Thymus (tissue), 11 donors: ENCODE results near the gene TTLL5. TPM values are rescaled to one million over a fixed set of nuclear protein-coding genes. Genes with fewer than 3 reads are reported as not detected.

Experiments used
- DNase-seq, 9 donors: peaks; one replicate each; pipeline ENCODE4 v3.0.0-alpha.2; 2013; ENCODE audit warnings: low spot score in 9 of 9, low read depth in 6 of 9, missing footprints in 1 of 9
- H3K27ac ChIP-seq, 2 donors: one replicate each; pipeline ENCODE4 v1.5.1; 2013; ENCODE audit warnings: control low read depth in 1 of 2, low read depth in 1 of 2, low read length in 1 of 2, mild to moderate bottlenecking in 1 of 2, moderate library complexity in 1 of 2
- H3K27me3 ChIP-seq, 2 donors: one replicate each; pipeline ENCODE4 v1.5.1; 2013; ENCODE audit warnings: low read length in 1 of 2; ENCODE audit not compliant: control insufficient read depth in 2 of 2, insufficient read depth in 1 of 2
- H3K36me3 ChIP-seq, 2 donors: one replicate each; pipeline ENCODE4 v1.5.1; 2013; ENCODE audit warnings: low read length in 1 of 2, mild to moderate bottlenecking in 1 of 2, moderate library complexity in 1 of 2; ENCODE audit not compliant: control insufficient read depth in 2 of 2, insufficient read depth in 2 of 2
- H3K4me1 ChIP-seq, 2 donors: one replicate each; pipeline ENCODE4 v1.5.1; 2013; ENCODE audit warnings: low read length in 2 of 2; ENCODE audit not compliant: control insufficient read depth in 2 of 2, insufficient read depth in 2 of 2
- H3K4me3 ChIP-seq, 2 donors: one replicate each; pipeline ENCODE4 v1.5.1; 2013; ENCODE audit warnings: low read length in 2 of 2, control low read depth in 1 of 2, mild to moderate bottlenecking in 1 of 2
- H3K9me3 ChIP-seq, 2 donors: one replicate each; pipeline ENCODE4 v1.5.1; 2013; ENCODE audit warnings: low read length in 1 of 2, mild to moderate bottlenecking in 1 of 2; ENCODE audit not compliant: control insufficient read depth in 2 of 2, insufficient read depth in 1 of 2
- WGBS: extraction: QIAGEN DNeasy Blood & Tissue Kit; methylation state at CpG from one replicate; pipeline ENCODE4 v1.1.7; 2013; 5-methylcytosine and 5-hydroxymethylcytosine counted together
- polyA plus RNA-seq: library from polyadenylated mRNA; stranded (reverse); fragments of 200-250 nt; gene quantifications from one replicate; pipeline ENCODE4 v1.2.3, GENCODE V29; 2013
- total RNA-seq: library from RNA; stranded (reverse); fragments of 120-200 nt; gene quantifications from one replicate; pipeline ENCODE4 v1.2.4, GENCODE V29; 2013
- donor health status: healthy.

TTLL5 gene
- total and polyA plus RNA-seq, 2 donors = 11.5 to 15.2 TPM

DNA sequence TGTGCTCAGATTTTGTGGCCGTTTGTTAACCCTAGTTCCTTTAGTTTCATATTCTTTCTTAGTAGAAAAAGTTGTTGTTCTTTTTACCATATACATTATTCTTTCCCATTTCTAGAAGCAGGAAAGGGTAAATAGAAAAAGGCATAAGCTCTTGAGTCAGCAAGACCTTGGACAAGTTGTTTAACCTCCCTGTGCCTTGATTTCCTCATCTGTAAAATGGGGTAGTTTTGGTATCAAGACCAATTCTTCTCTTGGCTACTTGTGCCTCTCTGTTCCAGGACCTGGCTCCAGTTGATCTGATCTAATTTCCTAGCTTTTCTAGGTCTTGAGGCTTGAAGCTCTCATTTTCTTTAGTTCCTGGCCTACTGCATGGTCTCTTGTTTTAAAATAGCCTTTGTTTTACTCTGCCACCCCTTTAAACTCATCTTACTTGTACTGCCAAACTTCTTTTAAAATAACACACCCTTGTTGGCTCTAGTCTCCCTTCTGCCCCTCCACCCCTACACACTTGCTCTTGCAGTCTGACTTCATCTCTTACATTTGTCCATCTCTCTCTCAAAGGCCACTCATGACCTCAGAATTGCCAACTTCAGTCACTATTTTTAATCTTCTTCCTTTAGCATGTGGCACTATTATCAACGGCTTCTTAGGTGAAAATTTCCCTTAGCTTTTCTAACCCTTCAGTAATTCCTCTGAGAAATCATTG is 143.7 kb downstream of the TTLL5 start:
- WGBS = 98% methylated on average over 2 of the region's 2 CpGs
- H3K36me3 ChIP-seq = peaks cover 2 to 4% of the 10 kb centered on the region in 2 donors
- DNase-seq = no peak
- H3K9me3 ChIP-seq = no peaks in the 10 kb centered on the region
- H3K27ac ChIP-seq = no peak overlapping the region
- no peaks in the 10 kb centered on the region for H3K27me3 ChIP-seq
- no peak overlapping the region for H3K4me3 ChIP-seq
- H3K4me1 ChIP-seq = no peaks in the 10 kb centered on the region

DNA sequence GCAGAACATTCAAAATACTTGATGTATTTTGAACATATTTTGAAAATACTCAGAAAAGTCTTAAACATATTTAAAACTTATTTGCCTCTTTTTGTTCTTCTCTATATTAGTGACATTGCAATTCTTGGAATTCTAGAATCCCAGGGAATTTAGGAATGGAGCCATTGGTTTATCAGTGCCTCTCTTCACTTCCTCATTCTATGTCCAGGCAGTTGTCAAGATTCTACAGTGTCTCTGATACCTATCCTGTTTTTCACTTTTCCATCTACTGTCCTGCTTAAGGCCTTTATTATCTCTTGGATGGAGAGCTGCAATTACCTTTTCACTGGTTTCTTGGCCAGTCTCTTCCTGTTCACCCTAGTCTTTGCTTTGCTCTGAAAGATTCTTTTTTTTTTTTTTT is 144.6 kb downstream of the TTLL5 start:
- DNase-seq = no peak
- H3K36me3 ChIP-seq = peaks cover 2 to 4% of the 10 kb centered on the region in 2 donors
- no peak overlapping the region for H3K4me3 ChIP-seq
- no peaks in the 10 kb centered on the region for H3K4me1 ChIP-seq
- no peaks in the 10 kb centered on the region for H3K9me3 ChIP-seq
- H3K27ac ChIP-seq = no peak overlapping the region
- no peaks in the 10 kb centered on the region for H3K27me3 ChIP-seq

GRCh38 chr14:75806352-75806832 is 145.3 kb downstream of the TTLL5 start:
- peaks cover 0 to 4% of the 10 kb centered on the region in 2 donors for H3K36me3 ChIP-seq
- no peaks in the 10 kb centered on the region for H3K4me1 ChIP-seq
- no peak overlapping the region for H3K27ac ChIP-seq
- H3K4me3 ChIP-seq = no peak overlapping the region
- no peaks in the 10 kb centered on the region for H3K27me3 ChIP-seq
- no peak for DNase-seq
- WGBS = 95% methylated on average over 2 of the region's 2 CpGs
- H3K9me3 ChIP-seq = no peaks in the 10 kb centered on the region

- Histone ChIP-seq H3K4me3 (no peak overlapping the region), H3K36me3 (peaks cover 0 to 4% of the 10 kb centered on the region in 2 donors), H3K27ac (no peak overlapping the region), H3K4me1 (no peaks in the 10 kb centered on the region), H3K9me3 (no peaks in the 10 kb centered on the region), H3K27me3 (no peaks in the 10 kb centered on the region)
- no peak for DNase-seq
- WGBS = 97% methylated on average over 6 of the region's 6 CpGs
Measured at GRCh38 chr14:75807667-75808360, 146.8 kb downstream of the TTLL5 start.

DNA sequence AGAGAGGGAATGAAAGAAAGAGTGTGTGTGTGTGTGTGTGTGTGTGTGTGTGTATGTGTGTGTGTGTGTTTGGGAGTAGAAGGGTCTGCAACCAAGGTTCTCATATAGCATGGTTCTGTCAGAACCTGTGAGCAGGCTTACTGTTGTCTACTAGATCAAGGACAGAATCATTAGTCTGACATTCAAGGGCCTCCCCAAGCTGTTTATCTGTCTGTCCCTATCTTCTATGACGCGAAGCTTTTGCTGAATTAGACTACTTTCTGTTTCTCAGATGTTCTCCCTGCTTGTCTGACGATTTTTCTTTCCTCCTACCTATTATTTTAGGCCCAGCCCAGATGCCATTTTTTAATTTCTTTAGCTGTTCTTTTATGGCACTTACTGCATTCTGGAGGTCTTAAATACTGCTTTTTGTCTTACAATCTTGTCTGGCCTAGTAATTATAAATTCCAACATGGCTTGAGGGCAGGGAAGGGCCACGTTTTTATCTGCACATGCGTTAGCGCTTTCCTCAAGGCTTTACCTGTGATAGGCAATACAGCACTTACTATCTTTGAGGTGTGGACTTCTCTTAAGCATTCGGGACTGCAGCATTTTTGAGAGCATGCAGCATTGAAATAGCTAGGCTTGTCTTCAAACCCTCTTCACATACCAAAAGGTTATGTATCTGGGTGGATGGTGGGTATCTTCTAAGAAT is 150.2 kb downstream of the TTLL5 start:
- Histone ChIP-seq H3K9me3 (no peaks in the 10 kb centered on the region), H3K4me3 (no peak overlapping the region), H3K27me3 (no peaks in the 10 kb centered on the region), H3K4me1 (no peaks in the 10 kb centered on the region), H3K36me3 (peaks cover 0 to 4% of the 10 kb centered on the region in 2 donors), H3K27ac (no peak overlapping the region)
- WGBS = 96% methylated on average over 7 of the region's 7 CpGs
- no peak for DNase-seq

GRCh38 chr14:75811872-75812499 is 150.9 kb downstream of the TTLL5 start:
- no peak overlapping the region for H3K4me3 ChIP-seq
- H3K4me1 ChIP-seq = no peaks in the 10 kb centered on the region
- no peaks in the 10 kb centered on the region for H3K27me3 ChIP-seq
- H3K9me3 ChIP-seq = no peaks in the 10 kb centered on the region
- peaks cover 0 to 4% of the 10 kb centered on the region in 2 donors for H3K36me3 ChIP-seq
- no peak for DNase-seq
- 96% methylated on average over 7 of the region's 7 CpGs for WGBS
- H3K27ac ChIP-seq = peak overlapping the region in 1 of 2 donors; percentile 18

DNA sequence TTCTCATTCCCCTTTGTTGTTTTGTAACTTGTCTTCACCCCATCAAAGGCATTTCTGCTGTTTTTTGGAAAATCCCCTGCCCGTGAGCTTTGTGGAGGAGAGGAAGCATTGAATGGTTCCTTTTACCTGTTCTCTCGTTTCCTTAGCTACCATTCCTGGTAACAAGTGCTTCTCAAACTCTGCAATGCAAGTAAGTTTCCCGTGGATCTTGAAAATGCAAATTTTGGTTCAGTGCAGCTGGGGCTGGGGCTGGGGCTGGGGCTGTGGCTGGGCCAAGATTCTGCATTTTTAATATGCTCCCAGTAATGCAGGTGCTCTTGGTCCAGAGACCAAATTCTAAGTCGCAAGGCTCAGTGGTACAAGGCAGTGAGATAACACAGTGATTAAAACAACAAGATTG is 151.6 kb downstream of the TTLL5 start:
- Histone ChIP-seq H3K4me1 (no peaks in the 10 kb centered on the region), H3K36me3 (peaks cover 0 to 7% of the 10 kb centered on the region in 2 donors), H3K4me3 (no peak overlapping the region), H3K27ac (no peak overlapping the region), H3K27me3 (no peaks in the 10 kb centered on the region), H3K9me3 (no peaks in the 10 kb centered on the region)
- WGBS = 92% methylated on average over 4 of the region's 4 CpGs
- no peak for DNase-seq

DNA sequence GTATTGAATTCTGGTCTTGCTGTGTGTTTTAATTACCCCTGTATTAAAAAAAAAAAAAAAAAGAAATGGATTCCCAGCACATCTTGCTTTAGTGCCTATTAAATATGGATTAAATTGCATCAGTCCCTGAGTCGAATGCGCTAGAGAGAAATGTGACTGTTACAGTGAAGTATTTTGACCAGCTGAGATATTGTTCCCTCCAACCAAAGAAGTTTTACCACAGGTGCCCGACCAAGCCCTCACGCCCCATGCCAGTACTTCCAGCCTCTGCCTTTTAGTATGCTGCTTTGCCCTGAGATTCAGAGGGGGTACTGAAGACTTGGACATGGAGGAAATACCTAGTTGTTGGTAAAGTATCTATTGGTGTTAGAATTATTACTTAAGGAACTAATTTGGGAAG is 159.7 kb downstream of the TTLL5 start:
- Histone ChIP-seq H3K36me3 (peaks cover 21 to 25% of the 10 kb centered on the region in 2 donors), H3K27ac (no peak overlapping the region), H3K9me3 (no peaks in the 10 kb centered on the region), H3K4me3 (no peak overlapping the region), H3K27me3 (no peaks in the 10 kb centered on the region), H3K4me1 (peaks cover 0 to under 1% of the 10 kb centered on the region in 2 donors)
- no peak for DNase-seq
- 98% methylated on average over 4 of the region's 4 CpGs for WGBS
